Peyer's patch (tissue), 4 donors: ENCODE results near the gene PVALEF.

Experiments used
- POLR2A ChIP-seq, 2 donors: fragments of 450-650 bp; IDR thresholded peaks; one replicate each; pipeline ENCODE4 v1.5.1; 2017; ENCODE audit warnings: antibody characterized with exemption in 2 of 2, mild to moderate bottlenecking in 2 of 2, moderate library complexity in 2 of 2
- TF ChIP-seq, protein P1 (sequence below), 6 experiments: fragments of 450-650 bp in 4 of 6; fragments of 200-600 bp in 2 of 6; sonication (generic) in 1 of 6; IDR thresholded peaks; one replicate each; pipeline ENCODE4 v1.5.1; 2017 to 2019; ENCODE audit warnings: antibody characterized with exemption in 6 of 6, mild to moderate bottlenecking in 3 of 6, moderate library complexity in 1 of 6

GRCh38 chr17:81139428-81139827, 25.9 kb upstream of the PVALEF start:
- TF ChIP-seq POLR2A (IDR thresholded peaks at IDR 0.05) = no peak
- TF ChIP-seq, protein P1, sequence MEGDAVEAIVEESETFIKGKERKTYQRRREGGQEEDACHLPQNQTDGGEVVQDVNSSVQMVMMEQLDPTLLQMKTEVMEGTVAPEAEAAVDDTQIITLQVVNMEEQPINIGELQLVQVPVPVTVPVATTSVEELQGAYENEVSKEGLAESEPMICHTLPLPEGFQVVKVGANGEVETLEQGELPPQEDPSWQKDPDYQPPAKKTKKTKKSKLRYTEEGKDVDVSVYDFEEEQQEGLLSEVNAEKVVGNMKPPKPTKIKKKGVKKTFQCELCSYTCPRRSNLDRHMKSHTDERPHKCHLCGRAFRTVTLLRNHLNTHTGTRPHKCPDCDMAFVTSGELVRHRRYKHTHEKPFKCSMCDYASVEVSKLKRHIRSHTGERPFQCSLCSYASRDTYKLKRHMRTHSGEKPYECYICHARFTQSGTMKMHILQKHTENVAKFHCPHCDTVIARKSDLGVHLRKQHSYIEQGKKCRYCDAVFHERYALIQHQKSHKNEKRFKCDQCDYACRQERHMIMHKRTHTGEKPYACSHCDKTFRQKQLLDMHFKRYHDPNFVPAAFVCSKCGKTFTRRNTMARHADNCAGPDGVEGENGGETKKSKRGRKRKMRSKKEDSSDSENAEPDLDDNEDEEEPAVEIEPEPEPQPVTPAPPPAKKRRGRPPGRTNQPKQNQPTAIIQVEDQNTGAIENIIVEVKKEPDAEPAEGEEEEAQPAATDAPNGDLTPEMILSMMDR (IDR thresholded peaks at IDR 0.05) = no peak
